H9 (cell line): Measurements from ENCODE around the gene ST6GALNAC5. TPM values are rescaled to one million over a fixed set of nuclear protein-coding genes. Genes with fewer than 3 reads are reported as not detected.
"Not testable (repeated sequence)": the region's sequence is repeated elsewhere in the genome, so short reads cannot be mapped to it uniquely, and the experiment has no call there.

Experiments
- DNase-seq: peaks from one replicate; pipeline ENCODE4 v3.0.0-alpha.2; 2017
- H2AFZ ChIP-seq: one replicate; pipeline ENCODE4 v1.6.1; 2013; ENCODE audit warnings: mild to moderate bottlenecking, low read length, control low read depth, moderate library complexity
- H2AK5ac ChIP-seq: 2 replicates; pipeline ENCODE4 v1.6.1; 2013; ENCODE audit warnings: low read length, control low read depth, mixed read lengths; ENCODE audit not compliant: insufficient read length
- H2BK120ac ChIP-seq: one replicate; pipeline ENCODE4 v1.6.1; 2013; ENCODE audit warnings: low read depth, mild to moderate bottlenecking, low read length, control low read depth, inconsistent platforms; ENCODE audit not compliant: poor library complexity, severe bottlenecking
- H2BK12ac ChIP-seq: 2 replicates; pipeline ENCODE4 v1.6.1; 2013; ENCODE audit warnings: low read length, control low read depth, mixed read lengths, low read depth; ENCODE audit not compliant: insufficient read length
- H2BK15ac ChIP-seq: 2 replicates; pipeline ENCODE4 v1.6.1; 2013; ENCODE audit warnings: low read depth, low read length, control low read depth
- H2BK20ac ChIP-seq: one replicate; pipeline ENCODE4 v1.6.1; 2013; ENCODE audit warnings: low read depth, mild to moderate bottlenecking, low read length, control low read depth, inconsistent platforms; ENCODE audit not compliant: poor library complexity, severe bottlenecking
- H2BK5ac ChIP-seq: 2 replicates; pipeline ENCODE4 v1.6.1; 2013; ENCODE audit warnings: low read length, control low read depth, mixed read lengths; ENCODE audit not compliant: insufficient read length
- H3K14ac ChIP-seq: 2 replicates; pipeline ENCODE4 v1.6.1; 2013; ENCODE audit warnings: low read length, control low read depth; ENCODE audit not compliant: insufficient read depth
- H3K18ac ChIP-seq: 2 replicates; pipeline ENCODE4 v1.6.1; 2013; ENCODE audit warnings: low read depth, mild to moderate bottlenecking, mixed read lengths, low read length, control low read depth; ENCODE audit not compliant: insufficient read length
- H3K23ac ChIP-seq: 2 replicates; pipeline ENCODE4 v1.6.1; 2013; ENCODE audit warnings: low read length, control low read depth, mixed read lengths, low read depth; ENCODE audit not compliant: insufficient read length
- H3K23me2 ChIP-seq: 2 replicates; pipeline ENCODE4 v1.6.1; 2013; ENCODE audit warnings: low read depth, mild to moderate bottlenecking, mixed read lengths, low read length, control low read depth; ENCODE audit not compliant: insufficient read length, poor library complexity, severe bottlenecking
- H3K27ac ChIP-seq: 2 replicates; pipeline ENCODE4 v1.5.1; 2013; ENCODE audit warnings: low read length, control low read depth, mixed read lengths, low read depth; ENCODE audit not compliant: insufficient read length
- H3K27me3 ChIP-seq: 2 replicates; pipeline ENCODE4 v1.6.1; 2013; ENCODE audit warnings: low read length, control low read depth, inconsistent platforms; ENCODE audit not compliant: insufficient read depth
- H3K4ac ChIP-seq: 2 replicates; pipeline ENCODE4 v1.6.1; 2013; ENCODE audit warnings: low read depth, mild to moderate bottlenecking, control low read depth, inconsistent platforms, low read length, moderate library complexity
- H3K4me1 ChIP-seq: 2 replicates; pipeline ENCODE4 v1.6.1; 2013; ENCODE audit warnings: low read length, control low read depth, inconsistent platforms; ENCODE audit not compliant: insufficient read depth
- H3K4me2 ChIP-seq: 2 replicates; pipeline ENCODE4 v1.6.1; 2013; ENCODE audit warnings: low read length, control low read depth, mixed read lengths; ENCODE audit not compliant: insufficient read length, insufficient read depth
- H3K56ac ChIP-seq: 2 replicates; pipeline ENCODE4 v1.6.1; 2013; ENCODE audit warnings: low read depth, mild to moderate bottlenecking, mixed read lengths, low read length, control low read depth; ENCODE audit not compliant: insufficient read length
- H3K79me1 ChIP-seq: 2 replicates; pipeline ENCODE4 v1.6.1; 2013; ENCODE audit warnings: low read depth, mild to moderate bottlenecking, moderate library complexity, low read length, control low read depth, inconsistent platforms; ENCODE audit not compliant: insufficient read depth, poor library complexity, severe bottlenecking
- H3K79me2 ChIP-seq: 2 replicates; pipeline ENCODE4 v1.6.1; 2013; ENCODE audit warnings: low read length, control low read depth, inconsistent platforms; ENCODE audit not compliant: insufficient read depth
- H3K9ac ChIP-seq: 2 replicates; pipeline ENCODE4 v1.6.1; 2013; ENCODE audit warnings: low read length, control low read depth, mixed read lengths; ENCODE audit not compliant: insufficient read length; ENCODE audit errors: extremely low read depth
- H3K9me3 ChIP-seq: one replicate; pipeline ENCODE4 v1.6.1; 2013; ENCODE audit warnings: low read depth, low read length, inconsistent platforms; ENCODE audit not compliant: control insufficient read depth
- H3T11ph ChIP-seq: one replicate; pipeline ENCODE4 v1.6.1; 2013; ENCODE audit warnings: mild to moderate bottlenecking, low read length, control low read depth, inconsistent platforms
- H4K20me1 ChIP-seq: one replicate; pipeline ENCODE4 v1.6.1; 2013; ENCODE audit not compliant: control insufficient read depth, insufficient read length, insufficient read depth
- H4K5ac ChIP-seq: 2 replicates; pipeline ENCODE4 v1.6.1; 2013; ENCODE audit warnings: low read depth, mild to moderate bottlenecking, mixed read lengths, low read length, control low read depth; ENCODE audit not compliant: insufficient read length
- H4K8ac ChIP-seq: replicated peaks from 2 replicates; pipeline ENCODE4 v1.6.1; 2013; ENCODE audit warnings: low read length, control low read depth, mixed read lengths, low read depth; ENCODE audit not compliant: insufficient read length
- H4K91ac ChIP-seq: 2 replicates; pipeline ENCODE4 v1.6.1; 2013; ENCODE audit warnings: low read depth, mild to moderate bottlenecking, moderate library complexity, mixed read lengths, low read length, control low read depth; ENCODE audit not compliant: insufficient read length
- H3K27ac Mint-ChIP-seq, 3 experiments: 2 replicates in 2 of 3; 3 replicates in 1 of 3; pipeline ENCODE4 v1.8.0; 2020 to 2021; ENCODE audit warnings: mixed read lengths in 3 of 3, mild to moderate bottlenecking in 1 of 3, moderate library complexity in 1 of 3
- H3K27me3 Mint-ChIP-seq: 2 replicates; pipeline ENCODE4 v1.8.0; 2021; ENCODE audit warnings: low read depth, mild to moderate bottlenecking, moderate library complexity, mixed read lengths
- H3K36me3 Mint-ChIP-seq, 3 experiments: 2 replicates in 2 of 3; 3 replicates in 1 of 3; pipeline ENCODE4 v1.8.0; 2020 to 2021; ENCODE audit warnings: low read depth in 3 of 3, mixed read lengths in 3 of 3; ENCODE audit not compliant: insufficient read depth in 1 of 3
- H3K4me1 Mint-ChIP-seq, 2 experiments: 2 replicates each; pipeline ENCODE4 v1.8.0; 2020; ENCODE audit warnings: mixed read lengths in 2 of 2
- H3K4me3 Mint-ChIP-seq, 2 experiments: 2 replicates in 1 of 2; 3 replicates in 1 of 2; pipeline ENCODE4 v1.8.0; 2020 to 2021; ENCODE audit warnings: mild to moderate bottlenecking in 2 of 2, mixed read lengths in 2 of 2, moderate library complexity in 1 of 2
- H3K9me3 Mint-ChIP-seq, 2 experiments: 2 replicates in 1 of 2; 3 replicates in 1 of 2; pipeline ENCODE4 v1.8.0; 2020; ENCODE audit warnings: mild to moderate bottlenecking in 2 of 2, mixed read lengths in 2 of 2, moderate library complexity in 1 of 2
- CTCF ChIP-seq: fragments of 200-600 bp; sonication (generic); conservative IDR thresholded peaks from 3 replicates; pipeline ENCODE4 v1.8.0; 2021; ENCODE audit warnings: antibody characterized with exemption, mild to moderate bottlenecking
- WGBS: extraction: QIAGEN DNeasy Blood & Tissue Kit; methylation state at CpG from one replicate; pipeline ENCODE4 v1.1.7; 2013; ENCODE audit warnings: missing lambda C conversion rate, low lambda C conversion rate, mixed read lengths; ENCODE audit not compliant: insufficient read length; ENCODE audit errors: extremely low coverage; 5-methylcytosine and 5-hydroxymethylcytosine counted together
- total RNA-seq: library from RNA; stranded (reverse); gene quantifications from 2 replicates; pipeline ENCODE4 v1.2.1, GENCODE V29; 2021

The ST6GALNAC5 gene
- total RNA-seq, 1 experiment from 2014 or later, result 3.3 TPM

GRCh38 chr1:76820028-76820427 lies 47.3 kb upstream of the ST6GALNAC5 start:
- no peaks in the 10 kb centered on the region for H3K9me3 Mint-ChIP-seq
- no peak overlapping the region for H3K14ac ChIP-seq

GRCh38 chr1:76822961-76823360 lies 44.3 kb upstream of the ST6GALNAC5 start:
- not testable (repeated sequence) for H3K23me2 ChIP-seq, H3K9me3 Mint-ChIP-seq, H3K4me1 Mint-ChIP-seq, H3K27ac ChIP-seq, H4K20me1 ChIP-seq, H3T11ph ChIP-seq, H2AFZ ChIP-seq, H3K23ac ChIP-seq, H3K4me1 ChIP-seq, H3K9me3 ChIP-seq, H3K18ac ChIP-seq, H3K4ac ChIP-seq, H2BK5ac ChIP-seq, H3K14ac ChIP-seq, H4K5ac ChIP-seq, H2BK120ac ChIP-seq, H4K8ac ChIP-seq, H3K79me2 ChIP-seq, H3K27me3 Mint-ChIP-seq, H2BK15ac ChIP-seq, H3K4me3 Mint-ChIP-seq, DNase-seq, H3K56ac ChIP-seq, H2BK12ac ChIP-seq, H3K36me3 Mint-ChIP-seq, H3K9ac ChIP-seq, H3K4me2 ChIP-seq, H3K27me3 ChIP-seq, H2BK20ac ChIP-seq, H4K91ac ChIP-seq, H2AK5ac ChIP-seq, H3K79me1 ChIP-seq, H3K27ac Mint-ChIP-seq

More at GRCh38 chr1:76820028-76820427, 47.3 kb upstream of the ST6GALNAC5 start:
- no peak for DNase-seq
- no peak overlapping the region for H3K23ac ChIP-seq
- H3K27ac Mint-ChIP-seq, result no peak overlapping the region
- H3K27me3 ChIP-seq, result no peaks in the 10 kb centered on the region
- no peak overlapping the region for H3K4me2 ChIP-seq
- H3K79me2 ChIP-seq, result no peaks in the 10 kb centered on the region
- H3K79me1 ChIP-seq, result no peaks in the 10 kb centered on the region
- no peak for TF ChIP-seq CTCF
- no peak overlapping the region for H3K27ac ChIP-seq
- no peak overlapping the region for H3T11ph ChIP-seq
- no CpG with 5 or more reads among the region's 2 CpGs for WGBS
- H3K36me3 Mint-ChIP-seq, result no peaks in the 10 kb centered on the region
- H3K4me1 Mint-ChIP-seq, result no peaks in the 10 kb centered on the region
- no peak overlapping the region for H4K8ac ChIP-seq
- no peak overlapping the region for H3K56ac ChIP-seq
- no peak overlapping the region for H4K5ac ChIP-seq
- H2BK15ac ChIP-seq, result no peak overlapping the region
- H2AFZ ChIP-seq, result no peak overlapping the region
- no peak overlapping the region for H2AK5ac ChIP-seq
- H2BK5ac ChIP-seq, result no peak overlapping the region
- no peak overlapping the region for H2BK12ac ChIP-seq
- H3K18ac ChIP-seq, result no peak overlapping the region
- H3K4me1 ChIP-seq, result no peaks in the 10 kb centered on the region
- no peaks in the 10 kb centered on the region for H3K9me3 ChIP-seq
- H2BK20ac ChIP-seq, result no peak overlapping the region
- H3K4me3 Mint-ChIP-seq, result no peak overlapping the region
- no peak overlapping the region for H2BK120ac ChIP-seq
- H3K23me2 ChIP-seq, result no peaks in the 10 kb centered on the region
- H3K9ac ChIP-seq, result no peak overlapping the region
- H4K20me1 ChIP-seq, result no peaks in the 10 kb centered on the region
- H3K27me3 Mint-ChIP-seq, result no peaks in the 10 kb centered on the region
- no peak overlapping the region for H4K91ac ChIP-seq
- no peak overlapping the region for H3K4ac ChIP-seq
